Effector memory CD8-positive, alpha-beta T cell (primary cell): ENCODE measurements around the gene IL18BP.

Source experiments
- ATAC-seq: fragments of 150-1000 bp; cut with Tn5 transposase; replicated peaks from 2 replicates; pipeline ENCODE4 v1.10.0; 2021; ENCODE audit warnings: mild to moderate bottlenecking, moderate library complexity
- DNase-seq, 3 experiments: peaks; one replicate each; pipeline ENCODE4 v3.0.0; 2021
- H3K27ac Mint-ChIP-seq, 2 donors: one replicate each; pipeline ENCODE4 v1.8.0; 2022; ENCODE audit warnings: mild to moderate bottlenecking in 2 of 2, mixed read lengths in 2 of 2, moderate library complexity in 2 of 2
- H3K27me3 Mint-ChIP-seq, 2 donors: one replicate each; pipeline ENCODE4 v1.8.0; 2022; ENCODE audit warnings: mixed read lengths in 2 of 2
- H3K36me3 Mint-ChIP-seq: one replicate; pipeline ENCODE4 v1.8.0; 2022; ENCODE audit warnings: mild to moderate bottlenecking, moderate library complexity, mixed read lengths; ENCODE audit not compliant: insufficient read depth
- H3K4me1 Mint-ChIP-seq, 2 donors: one replicate each; pipeline ENCODE4 v1.8.0; 2022; ENCODE audit warnings: low read depth in 2 of 2, mixed read lengths in 2 of 2
- H3K4me3 Mint-ChIP-seq, 2 donors: one replicate each; pipeline ENCODE4 v1.8.0; 2022; ENCODE audit warnings: mild to moderate bottlenecking in 2 of 2, mixed read lengths in 2 of 2, moderate library complexity in 2 of 2
- H3K9me3 Mint-ChIP-seq, 2 donors: one replicate each; pipeline ENCODE4 v1.8.0; 2022; ENCODE audit warnings: mixed read lengths in 2 of 2

IL18BP gene

DNA sequence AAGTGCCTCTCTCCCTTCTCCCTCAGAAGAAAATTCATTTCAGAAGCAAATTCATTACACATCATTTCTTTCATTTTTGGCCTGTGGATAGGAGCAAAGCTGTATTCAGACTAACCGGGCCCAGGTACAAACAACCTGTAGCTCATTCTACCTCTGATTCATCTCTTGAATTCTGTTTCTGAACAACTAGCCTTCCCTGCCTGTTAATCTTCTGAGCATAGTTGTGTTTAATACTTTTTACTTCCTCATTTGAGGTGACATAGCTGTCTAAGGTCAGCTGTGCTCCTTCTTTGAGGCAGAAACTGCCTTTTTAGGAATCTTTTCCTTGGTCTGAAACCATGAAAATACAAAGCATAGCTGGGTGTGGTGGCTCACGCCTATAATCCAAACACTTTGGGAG lies 12.6 kb upstream of the IL18BP start:
- no peak for ATAC-seq
- Mint-ChIP-seq H3K4me1 (no peaks in the 10 kb centered on the region), H3K36me3 (peaks cover 13% of the 10 kb centered on the region), H3K27me3 (no peaks in the 10 kb centered on the region), H3K4me3 (no peak overlapping the region), H3K27ac (peak overlapping the region in 1 of 2 donors; percentile 36), H3K9me3 (no peaks in the 10 kb centered on the region)
- no peak for DNase-seq

- DNase-seq (no peak), ATAC-seq (no peak)
- Mint-ChIP-seq H3K27me3 (no peaks in the 10 kb centered on the region), H3K9me3 (no peaks in the 10 kb centered on the region), H3K4me1 (no peaks in the 10 kb centered on the region), H3K27ac (no peak overlapping the region), H3K4me3 (no peak overlapping the region), H3K36me3 (peaks cover 6% of the 10 kb centered on the region)
These were observed 11.2 kb upstream of the IL18BP start for GRCh38 chr11:71987521-71987920.

GRCh38 chr11:71988050-71988449 lies 10.7 kb upstream of the IL18BP start:
- H3K36me3 Mint-ChIP-seq, result peaks cover 6% of the 10 kb centered on the region
- peak overlapping the region in 1 of 2 donors; percentile 49 for H3K27ac Mint-ChIP-seq
- no peaks in the 10 kb centered on the region for H3K9me3 Mint-ChIP-seq
- no peak for ATAC-seq
- DNase-seq, result no peak
- no peaks in the 10 kb centered on the region for H3K27me3 Mint-ChIP-seq
- no peak overlapping the region for H3K4me3 Mint-ChIP-seq
- H3K4me1 Mint-ChIP-seq, result no peaks in the 10 kb centered on the region

GRCh38 chr11:71990701-71991100 lies 8.0 kb upstream of the IL18BP start:
- H3K9me3 Mint-ChIP-seq, result no peaks in the 10 kb centered on the region
- ATAC-seq, result no peak
- H3K4me3 Mint-ChIP-seq, result no peak overlapping the region
- peak overlapping the region in 1 of 2 donors; percentile 60 for H3K27ac Mint-ChIP-seq
- peaks cover 9% of the 10 kb centered on the region for H3K36me3 Mint-ChIP-seq
- H3K4me1 Mint-ChIP-seq, result peaks cover 0 to 4% of the 10 kb centered on the region in 2 donors
- no peak for DNase-seq
- H3K27me3 Mint-ChIP-seq, result no peaks in the 10 kb centered on the region

- no peak for DNase-seq
- Mint-ChIP-seq H3K36me3 (peaks cover 9% of the 10 kb centered on the region), H3K27ac (no peak overlapping the region), H3K9me3 (no peaks in the 10 kb centered on the region), H3K4me3 (no peak overlapping the region), H3K27me3 (no peaks in the 10 kb centered on the region), H3K4me1 (peaks cover 0 to 4% of the 10 kb centered on the region in 2 donors)
- ATAC-seq, result peak; percentile 36
These were observed 7.2 kb upstream of the IL18BP start for GRCh38 chr11:71991494-71991893.

DNA sequence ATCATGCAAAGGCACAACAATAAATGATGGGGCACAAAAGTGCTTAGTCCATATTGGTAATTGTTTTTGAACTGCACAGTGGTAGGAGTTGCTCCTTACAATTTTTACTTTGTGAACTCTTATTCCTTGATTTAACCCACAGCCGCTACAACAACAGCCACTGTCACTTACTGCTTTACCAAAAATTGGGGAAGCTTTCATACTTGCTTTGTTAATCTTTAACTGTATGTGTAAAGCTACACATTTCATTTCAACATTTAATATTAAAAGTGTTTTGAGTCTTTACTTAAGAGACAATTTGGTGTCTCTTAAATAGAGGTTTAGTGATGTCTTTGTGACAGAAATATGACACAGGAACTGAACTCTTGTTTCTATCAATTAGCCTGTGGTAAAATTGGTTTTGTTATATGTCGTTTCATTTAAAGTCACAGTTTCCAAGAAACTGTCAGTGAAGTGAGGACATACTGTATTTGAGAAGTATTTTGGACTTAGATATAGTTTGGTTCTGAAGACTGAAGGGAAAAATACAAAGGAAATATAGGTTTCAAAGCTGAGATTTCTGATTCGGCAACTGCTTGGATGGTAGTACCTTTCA lies 6.5 kb upstream of the IL18BP start:
- Mint-ChIP-seq H3K4me3 (no peak overlapping the region), H3K36me3 (peaks cover 9% of the 10 kb centered on the region), H3K4me1 (peaks cover 0 to 4% of the 10 kb centered on the region in 2 donors), H3K27ac (no peak overlapping the region), H3K27me3 (no peaks in the 10 kb centered on the region), H3K9me3 (no peaks in the 10 kb centered on the region)
- DNase-seq (no peak), ATAC-seq (no peak)

GRCh38 chr11:71994786-71995185 lies 3.9 kb upstream of the IL18BP start:
- DNase-seq (no peak), ATAC-seq (no peak)
- no peaks in the 10 kb centered on the region for H3K27me3 Mint-ChIP-seq
- H3K4me1 Mint-ChIP-seq, result peaks cover 19 to 21% of the 10 kb centered on the region in 2 donors
- no peak overlapping the region for H3K27ac Mint-ChIP-seq
- no peaks in the 10 kb centered on the region for H3K9me3 Mint-ChIP-seq
- no peak overlapping the region for H3K4me3 Mint-ChIP-seq
- peaks cover 6% of the 10 kb centered on the region for H3K36me3 Mint-ChIP-seq

DNA sequence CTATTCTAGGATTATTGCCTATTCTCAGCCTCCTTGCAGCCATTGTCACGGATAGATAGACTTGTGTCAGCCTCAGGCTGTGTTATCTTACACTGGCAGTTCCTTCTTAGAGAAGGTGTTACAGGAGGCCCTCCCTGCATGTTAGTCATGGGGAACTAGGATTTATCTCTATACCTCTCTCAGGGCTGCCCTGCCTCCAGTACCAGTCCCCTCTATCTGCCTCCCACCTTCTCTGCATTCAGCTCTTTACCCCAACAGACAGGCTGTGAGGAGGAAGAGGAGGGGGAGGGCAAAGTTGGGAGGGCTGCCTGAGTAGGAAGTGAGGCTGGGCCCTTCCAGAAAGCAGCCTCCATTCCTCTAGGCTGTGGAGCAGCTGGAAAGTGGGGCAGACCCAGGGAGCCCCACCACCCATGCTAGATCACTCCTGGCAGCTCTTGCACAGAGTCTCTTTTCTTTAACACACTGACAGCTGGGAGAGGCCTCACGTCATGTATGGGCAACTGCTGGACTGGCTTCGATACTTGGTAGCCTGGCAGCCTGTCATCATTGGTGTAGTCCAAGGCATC lies 2.9 kb upstream of the IL18BP start:
- ATAC-seq, result no peak
- H3K4me3 Mint-ChIP-seq, result no peak overlapping the region

DNA sequence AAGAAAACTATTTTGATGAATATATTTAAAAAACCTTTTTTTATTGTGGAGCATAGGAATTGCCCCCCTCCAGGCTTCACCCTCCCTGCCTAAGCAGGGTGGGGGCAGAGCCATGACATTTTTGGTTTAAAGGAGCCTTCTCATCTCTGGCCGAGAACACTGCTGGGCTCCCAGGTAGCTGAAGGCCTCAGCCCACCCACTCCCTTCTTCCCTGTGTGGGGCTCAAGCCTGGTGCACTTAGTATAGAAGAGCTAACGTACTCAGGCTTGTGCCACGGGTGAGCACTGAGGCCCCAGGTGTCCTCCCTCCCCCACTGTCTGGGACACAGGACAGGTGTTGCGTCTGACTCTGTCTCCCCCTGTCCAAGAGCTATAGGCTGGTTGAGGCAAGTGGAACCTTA lies 2.2 kb upstream of the IL18BP start:
- H3K4me1 Mint-ChIP-seq, result peaks cover 25% of the 10 kb centered on the region in 2 donors

More for the DNA sequence above, 2.9 kb upstream of the IL18BP start:
- DNase-seq, result no peak
- Mint-ChIP-seq H3K4me1 (peaks cover 24 to 25% of the 10 kb centered on the region in 2 donors), H3K27ac (peak overlapping the region; percentile 11 to 53), H3K36me3 (peaks cover 6% of the 10 kb centered on the region), H3K9me3 (no peaks in the 10 kb centered on the region), H3K27me3 (no peaks in the 10 kb centered on the region)

GRCh38 chr11:71996946-71997345 lies 1.8 kb upstream of the IL18BP start:
- Mint-ChIP-seq H3K4me1 (peaks cover 27 to 28% of the 10 kb centered on the region in 2 donors), H3K4me3 (no peak overlapping the region)
- ATAC-seq, result no peak

More for the DNA sequence above, 2.2 kb upstream of the IL18BP start:
- Mint-ChIP-seq H3K9me3 (no peaks in the 10 kb centered on the region), H3K27me3 (no peaks in the 10 kb centered on the region), H3K36me3 (peaks cover 6% of the 10 kb centered on the region), H3K27ac (peak overlapping the region; percentile 53 to 95), H3K4me3 (no peak overlapping the region)
- ATAC-seq, result no peak
- DNase-seq, result no peak

GRCh38 chr11:71997594-71997993 lies 1.1 kb upstream of the IL18BP start:
- Mint-ChIP-seq H3K4me3 (no peak overlapping the region), H3K27me3 (no peaks in the 10 kb centered on the region), H3K36me3 (peaks cover 12% of the 10 kb centered on the region), H3K9me3 (no peaks in the 10 kb centered on the region), H3K27ac (peak overlapping the region; percentile 95 to 99), H3K4me1 (peaks cover 29 to 31% of the 10 kb centered on the region in 2 donors)
- no peak for ATAC-seq
- no peak for DNase-seq

More at GRCh38 chr11:71996946-71997345, 1.8 kb upstream of the IL18BP start:
- peak overlapping the region; percentile 53 to 95 for H3K27ac Mint-ChIP-seq
- H3K9me3 Mint-ChIP-seq, result no peaks in the 10 kb centered on the region
- DNase-seq, result no peak
- H3K27me3 Mint-ChIP-seq, result no peaks in the 10 kb centered on the region
- H3K36me3 Mint-ChIP-seq, result peaks cover 8% of the 10 kb centered on the region

DNA sequence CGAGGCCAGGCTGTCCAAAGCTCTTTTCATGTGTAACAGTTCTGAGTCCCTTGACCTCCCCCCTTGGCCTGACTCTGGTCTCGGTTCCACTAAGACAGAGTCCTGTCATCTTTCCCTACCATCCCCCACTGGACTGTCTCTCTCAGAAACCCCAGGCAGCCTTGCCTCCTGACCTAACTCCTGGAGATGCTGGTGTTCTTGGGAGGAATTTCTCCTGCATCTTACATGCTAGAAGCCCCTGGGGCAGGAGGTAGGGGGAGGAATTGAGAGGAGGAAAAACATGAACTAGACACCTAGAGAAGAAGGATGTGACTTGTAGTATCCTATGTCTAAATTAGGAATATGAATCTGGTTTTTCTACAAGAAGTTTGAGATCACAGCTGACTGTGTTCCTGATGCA lies 648 bp upstream of the IL18BP start:
- peaks cover 16% of the 10 kb centered on the region for H3K36me3 Mint-ChIP-seq
- H3K9me3 Mint-ChIP-seq, result no peaks in the 10 kb centered on the region
- H3K4me3 Mint-ChIP-seq, result peak overlapping the region in 1 of 2 donors; percentile 98
- H3K27me3 Mint-ChIP-seq, result no peaks in the 10 kb centered on the region
- peak overlapping the region; percentile 95 to 99 for H3K27ac Mint-ChIP-seq
- peaks cover 29 to 31% of the 10 kb centered on the region in 2 donors for H3K4me1 Mint-ChIP-seq
- no peak for ATAC-seq
- DNase-seq, result no peak

DNA sequence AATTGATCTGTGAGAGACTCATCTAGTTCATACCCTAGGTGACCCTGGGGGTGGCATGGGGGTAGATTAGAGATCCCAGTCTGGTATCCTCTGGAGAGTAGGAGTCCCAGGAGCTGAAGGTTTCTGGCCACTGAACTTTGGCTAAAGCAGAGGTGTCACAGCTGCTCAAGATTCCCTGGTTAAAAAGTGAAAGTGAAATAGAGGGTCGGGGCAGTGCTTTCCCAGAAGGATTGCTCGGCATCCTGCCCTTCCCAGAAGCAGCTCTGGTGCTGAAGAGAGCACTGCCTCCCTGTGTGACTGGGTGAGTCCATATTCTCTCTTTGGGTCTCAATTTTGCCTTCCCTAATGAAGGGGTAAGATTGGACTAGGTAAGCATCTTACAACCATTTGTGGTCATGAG lies 653 bp downstream of the IL18BP start:
- DNase-seq, result no peak
- peak overlapping the region; percentile 95 to 99 for H3K27ac Mint-ChIP-seq
- peaks cover 29 to 34% of the 10 kb centered on the region in 2 donors for H3K4me1 Mint-ChIP-seq
- no peaks in the 10 kb centered on the region for H3K9me3 Mint-ChIP-seq
- no peaks in the 10 kb centered on the region for H3K27me3 Mint-ChIP-seq
- peak overlapping the region; percentile 90 to 98 for H3K4me3 Mint-ChIP-seq
- no peak for ATAC-seq
- peaks cover 24% of the 10 kb centered on the region for H3K36me3 Mint-ChIP-seq

- H3K36me3 Mint-ChIP-seq, result peaks cover 28% of the 10 kb centered on the region
- peak overlapping the region; percentile 90 to 98 for H3K4me3 Mint-ChIP-seq
- ATAC-seq, result no peak
- no peaks in the 10 kb centered on the region for H3K27me3 Mint-ChIP-seq
- DNase-seq, result no peak
- peaks cover 29 to 30% of the 10 kb centered on the region in 2 donors for H3K4me1 Mint-ChIP-seq
- peak overlapping the region; percentile 95 to 99 for H3K27ac Mint-ChIP-seq
- no peaks in the 10 kb centered on the region for H3K9me3 Mint-ChIP-seq
These were observed 1.1 kb downstream of the IL18BP start for GRCh38 chr11:71999798-72000197.
